HT-29 (cell line): ENCODE data around the gene RIC3. TPM values are rescaled to one million over a fixed set of nuclear protein-coding genes. Genes with fewer than 3 reads are reported as not detected.

Experiments used
- DNase-seq: peaks from one replicate; pipeline ENCODE4 v3.0.0-alpha.2; 2015; ENCODE audit warnings: low spot score
- total RNA-seq: library from RNA; depleted of rRNA; stranded (reverse); fragments of >200 nt; shearing (Covaris generic); gene quantifications from 2 replicates; pipeline ENCODE4 v1.2.3, GENCODE V29; 2014; rRNA removed

The RIC3 gene, protein sequence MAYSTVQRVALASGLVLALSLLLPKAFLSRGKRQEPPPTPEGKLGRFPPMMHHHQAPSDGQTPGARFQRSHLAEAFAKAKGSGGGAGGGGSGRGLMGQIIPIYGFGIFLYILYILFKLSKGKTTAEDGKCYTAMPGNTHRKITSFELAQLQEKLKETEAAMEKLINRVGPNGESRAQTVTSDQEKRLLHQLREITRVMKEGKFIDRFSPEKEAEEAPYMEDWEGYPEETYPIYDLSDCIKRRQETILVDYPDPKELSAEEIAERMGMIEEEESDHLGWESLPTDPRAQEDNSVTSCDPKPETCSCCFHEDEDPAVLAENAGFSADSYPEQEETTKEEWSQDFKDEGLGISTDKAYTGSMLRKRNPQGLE
- not detected in 2 replicates for total RNA-seq

DNA sequence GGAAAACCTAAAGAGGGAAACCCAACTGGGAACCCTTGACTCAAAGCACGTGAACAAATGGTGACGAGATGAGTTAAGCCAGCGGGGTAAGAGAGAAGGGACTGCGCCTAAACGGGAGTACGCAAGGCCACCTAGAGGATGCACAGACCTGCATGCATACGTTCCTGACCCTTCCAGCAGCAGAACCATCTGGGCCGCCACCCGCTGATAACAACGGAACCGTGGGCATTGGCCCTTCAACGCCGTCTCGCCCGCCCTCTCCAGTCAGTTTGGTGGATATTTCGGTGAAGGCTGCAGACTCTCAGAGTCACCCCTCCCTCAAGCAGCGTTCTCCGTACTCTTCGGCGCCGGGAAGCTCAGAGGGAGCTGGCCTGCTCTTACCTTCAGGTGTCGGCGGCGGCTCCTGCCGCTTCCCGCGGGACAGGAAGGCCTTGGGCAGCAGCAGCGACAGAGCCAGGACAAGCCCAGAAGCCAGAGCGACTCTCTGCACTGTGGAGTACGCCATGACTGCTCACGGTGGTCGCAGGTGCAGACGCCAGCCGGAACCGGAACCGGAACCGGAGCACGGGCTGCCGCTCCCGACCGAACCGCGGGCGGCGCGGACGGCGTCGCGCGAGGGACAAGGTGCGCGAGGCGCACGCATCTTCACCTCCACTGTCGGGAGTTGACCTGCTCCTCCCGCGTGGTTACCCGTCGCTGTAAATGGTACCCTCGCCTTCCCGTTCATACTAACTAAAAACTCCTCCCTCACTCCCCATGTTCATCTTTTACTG, at the start of gene RIC3:
RIC3 (minus strand) TSS at position 541 of the 773 bp plus-strand sequence; CDS start at position 505, 36 bp downstream.
- DNase-seq = no peak

DNA sequence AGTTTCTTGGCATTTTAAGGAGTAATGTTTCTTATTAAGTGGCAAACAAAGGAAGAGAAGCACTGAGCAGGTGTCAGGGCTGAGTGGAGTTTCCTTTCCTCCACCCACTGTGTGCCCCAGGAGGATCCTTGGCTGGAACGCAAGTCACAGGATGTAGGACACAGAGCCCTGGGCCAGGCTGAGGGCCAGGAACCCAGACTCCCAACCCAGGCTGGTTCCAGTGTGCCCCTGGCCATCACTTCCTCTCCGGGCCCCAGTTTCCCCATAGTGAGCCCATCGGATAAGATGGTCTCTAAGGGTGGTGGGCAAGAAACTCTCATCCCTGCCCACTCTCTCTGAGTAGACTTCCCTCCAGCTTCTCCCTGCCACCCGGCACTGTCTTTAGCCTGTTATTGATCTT, 49.6 kb upstream of the RIC3 start:
- DNase-seq = no peak

GRCh38 chr11:8217926-8218325, 49.1 kb upstream of the RIC3 start:
- DNase-seq = no peak

- DNase-seq = no peak
Observed at GRCh38 chr11:8217136-8217535, 48.3 kb upstream of the RIC3 start.

DNA sequence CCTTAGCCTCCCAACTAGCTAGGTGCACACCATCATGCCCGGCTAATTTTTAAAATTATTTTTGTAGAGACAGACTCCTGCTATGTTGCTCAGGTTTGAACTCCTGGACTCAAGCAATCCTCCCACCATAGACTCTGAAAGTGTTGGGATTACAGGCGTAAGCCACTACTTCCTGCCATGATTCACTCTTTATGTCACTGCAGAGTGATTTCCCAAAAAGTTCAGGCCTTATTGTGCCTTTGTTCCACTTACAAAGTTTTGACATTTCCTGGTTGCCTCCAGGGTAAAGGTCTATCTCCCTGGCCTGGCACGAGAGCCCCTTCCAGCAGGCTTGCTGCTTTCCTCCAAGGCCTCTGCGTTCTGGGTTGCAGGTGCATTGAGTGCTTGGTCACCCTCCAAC, 44.6 kb upstream of the RIC3 start:
- no peak for DNase-seq

- no peak for DNase-seq
Observed at GRCh38 chr11:8209208-8209807, 40.5 kb upstream of the RIC3 start.

- no peak for DNase-seq
Observed at GRCh38 chr11:8207080-8208000, 38.5 kb upstream of the RIC3 start.

DNA sequence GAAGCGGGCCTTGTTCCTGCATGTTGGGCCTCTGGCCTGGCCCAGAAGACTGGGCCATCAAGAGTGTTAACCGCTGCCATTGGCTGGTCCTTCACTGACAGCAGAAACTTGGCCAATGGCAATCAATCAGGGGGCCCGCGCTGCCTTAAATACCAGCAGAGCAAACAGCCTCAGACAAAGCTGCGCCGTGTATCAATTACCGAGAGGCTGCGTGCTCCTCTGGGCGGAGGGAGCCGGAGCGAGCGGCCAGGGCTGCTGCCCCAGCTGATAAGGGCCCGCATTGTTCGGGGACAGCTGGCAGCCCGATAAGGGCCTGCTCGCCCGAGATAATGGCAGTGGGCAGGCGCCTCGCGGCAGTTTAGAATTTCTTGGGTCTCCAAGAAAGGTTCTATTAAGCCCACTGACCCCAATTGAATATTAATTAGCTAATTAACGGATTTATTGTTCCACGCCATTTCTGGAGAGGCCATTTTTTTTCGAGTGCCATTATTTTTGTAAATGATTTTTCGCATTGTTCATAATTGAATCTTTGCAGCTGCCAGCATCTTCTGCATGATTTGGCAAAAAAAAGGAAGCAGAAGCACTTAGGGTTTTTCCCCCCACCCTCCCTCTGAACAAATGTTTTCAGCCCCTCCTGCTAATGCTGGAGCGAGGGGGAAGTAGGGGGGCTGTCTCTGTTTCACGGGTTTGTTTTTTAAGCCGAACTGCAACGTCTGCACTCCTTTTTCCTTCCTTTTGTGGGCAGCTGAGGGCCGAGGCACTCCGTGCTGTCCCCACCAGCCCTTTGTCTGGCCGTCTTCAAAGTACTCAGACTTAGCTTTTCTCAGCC, 37.6 kb upstream of the RIC3 start:
- DNase-seq = no peak

DNA sequence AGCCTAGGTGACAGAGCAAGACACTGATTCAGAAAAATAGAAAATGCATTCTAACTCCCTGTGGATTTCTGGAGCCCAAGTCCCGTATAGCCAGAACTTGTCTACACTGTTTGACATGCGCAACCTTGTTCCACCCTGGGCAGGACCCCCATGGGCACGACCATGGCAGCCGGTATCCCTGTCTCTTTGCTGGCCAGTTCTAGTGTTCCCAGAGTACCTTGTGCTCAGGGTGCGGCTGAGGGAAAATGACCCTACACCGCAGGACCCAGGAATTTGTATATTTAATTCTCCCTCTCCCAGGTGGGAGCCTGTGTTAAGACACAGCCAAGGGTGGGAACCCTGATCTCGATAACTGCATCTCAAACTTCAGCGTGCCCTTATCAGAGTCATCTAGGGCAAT, 36.7 kb upstream of the RIC3 start:
- no peak for DNase-seq

DNA sequence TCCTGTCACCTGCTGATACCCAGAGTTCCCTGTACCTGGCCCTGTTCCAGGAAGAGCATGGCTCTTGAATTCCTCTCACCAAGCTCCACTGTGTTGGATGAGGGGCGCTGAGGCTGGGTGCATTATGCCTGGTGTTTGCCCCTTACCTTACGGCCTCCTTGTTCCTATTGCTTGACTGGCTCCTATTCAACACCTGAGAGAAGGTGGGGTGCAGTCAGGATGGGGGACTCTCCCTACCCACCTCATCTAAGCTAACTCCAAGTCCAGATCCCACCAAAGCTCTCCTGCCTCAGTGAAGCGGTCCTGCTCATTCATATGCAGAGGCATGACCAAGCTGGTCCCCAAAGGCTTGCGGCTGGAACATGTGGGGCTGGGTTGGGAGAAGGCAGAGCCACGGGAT, 35.8 kb upstream of the RIC3 start:
- DNase-seq = no peak

DNA sequence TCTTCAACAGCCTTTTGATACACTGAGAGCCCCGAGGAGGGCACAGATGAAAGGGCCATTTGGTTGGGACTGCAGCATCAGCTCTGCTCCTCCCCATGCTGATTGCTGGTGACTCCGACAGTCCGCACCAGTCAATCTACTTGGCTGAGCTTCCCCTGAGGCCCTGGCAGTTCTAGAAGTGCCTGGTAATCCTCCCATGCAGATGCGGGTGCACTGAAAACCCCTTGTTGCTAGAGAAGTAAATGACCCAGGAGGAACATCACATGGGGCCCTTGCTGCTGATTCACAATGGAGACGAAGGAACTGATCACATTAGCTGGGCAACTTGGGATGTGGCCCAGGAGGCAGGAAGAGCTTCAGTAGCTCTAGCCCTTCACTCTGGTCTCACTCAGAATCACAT, 35.2 kb upstream of the RIC3 start:
- DNase-seq = no peak

DNA sequence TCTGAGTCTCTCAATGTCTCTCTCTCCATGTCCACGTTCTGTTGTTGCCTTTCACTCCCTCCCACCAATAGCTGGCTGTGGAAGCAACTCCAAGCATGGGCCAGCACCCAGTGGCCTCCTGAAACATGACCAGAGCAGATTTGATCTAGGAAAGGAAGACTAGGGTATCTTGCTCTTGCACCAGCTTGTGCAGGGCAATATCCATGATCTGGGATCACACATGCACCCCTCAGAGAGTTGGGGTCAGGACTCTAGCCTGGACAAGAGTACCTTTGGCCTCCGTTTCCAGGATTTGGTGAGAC, 34.5 kb upstream of the RIC3 start:
- DNase-seq = no peak

- no peak for DNase-seq
Observed at GRCh38 chr11:8202516-8203413, 33.9 kb upstream of the RIC3 start.

- DNase-seq = no peak
Observed at GRCh38 chr11:8201644-8202365, 33.0 kb upstream of the RIC3 start.

GRCh38 chr11:8199676-8200075, 30.9 kb upstream of the RIC3 start:
- no peak for DNase-seq

GRCh38 chr11:8196749-8197148, 27.9 kb upstream of the RIC3 start:
- no peak for DNase-seq

- no peak for DNase-seq
Observed at GRCh38 chr11:8194956-8195355, 26.1 kb upstream of the RIC3 start.

GRCh38 chr11:8192896-8193209, 24.0 kb upstream of the RIC3 start:
- DNase-seq = no peak
